IMR-90 (cell line): ENCODE measurements around the gene CCNL2. TPM values are rescaled to one million over a fixed set of nuclear protein-coding genes. Genes with fewer than 3 reads are reported as not detected.

Experiments used
- ATAC-seq: fragments of 200-7000 bp; cut with Tn5 transposase; 2 replicates; pipeline ENCODE4 v1.9.1; 2020; ENCODE audit warnings: low read depth, mild to moderate bottlenecking, moderate library complexity
- BruUV-seq: library from RNA; stranded (reverse); fragments of 400-500 nt; replicated peaks from 2 replicates; lab custom pipeline; 2021; lab: Mats Ljungman, UMichigan
- CTCF ChIA-PET: fragments of 300-600 bp; formaldehyde crosslinking; extraction: SDS; loops from one replicate; lab custom pipeline; 2021; ENCODE audit warnings: antibody characterized with exemption; lab: Yijun Ruan, JAX
- POLR2A ChIA-PET: fragments of 300-600 bp; sonication (Branson Sonifier 250); formaldehyde crosslinking; loops from one replicate; lab custom pipeline; 2022; ENCODE audit warnings: antibody characterized with exemption; ENCODE audit not compliant: unreplicated experiment; lab: Charles Lee
- DNase-seq: peaks from one replicate; pipeline ENCODE4 v3.0.0; 2013
- H2AFZ ChIP-seq: replicated peaks from 2 replicates; pipeline ENCODE3; 2013; ENCODE audit warnings: low read length, mild to moderate bottlenecking; ENCODE audit not compliant: poor library complexity
- H2AK5ac ChIP-seq: 2 replicates; pipeline ENCODE4 v1.6.1; 2013; ENCODE audit warnings: low read depth, low read length, inconsistent platforms
- H2AK9ac ChIP-seq: replicated peaks from 2 replicates; pipeline ENCODE3; 2013; ENCODE audit warnings: mild to moderate bottlenecking, low read depth, low read length, moderate library complexity; ENCODE audit not compliant: poor library complexity
- H2BK120ac ChIP-seq: 2 replicates; pipeline ENCODE4 v1.6.1; 2013; ENCODE audit warnings: low read depth, low read length, inconsistent platforms
- H2BK15ac ChIP-seq: 3 replicates; pipeline ENCODE4 v1.6.1; 2013; ENCODE audit warnings: low read depth, low read length, inconsistent platforms
- H2BK20ac ChIP-seq: 2 replicates; pipeline ENCODE4 v1.6.1; 2013; ENCODE audit warnings: low read depth, mild to moderate bottlenecking, inconsistent platforms, low read length, moderate library complexity
- H2BK5ac ChIP-seq: 2 replicates; pipeline ENCODE4 v1.6.1; 2013; ENCODE audit warnings: mild to moderate bottlenecking, low read depth, low read length, inconsistent platforms; ENCODE audit not compliant: poor library complexity, severe bottlenecking
- H3K14ac ChIP-seq: replicated peaks from 2 replicates; pipeline ENCODE4 v1.6.1; 2013; ENCODE audit warnings: low read depth, low read length, inconsistent platforms
- H3K18ac ChIP-seq: 2 replicates; pipeline ENCODE4 v1.6.1; 2013; ENCODE audit warnings: low read depth, low read length, control low read depth
- H3K23ac ChIP-seq: 2 replicates; pipeline ENCODE4 v1.6.1; 2013; ENCODE audit warnings: low read depth, low read length, inconsistent platforms
- H3K27ac ChIP-seq: 2 replicates; pipeline ENCODE4 v1.5.1; 2013; ENCODE audit warnings: mild to moderate bottlenecking, control low read depth, low read length; ENCODE audit not compliant: insufficient read depth
- H3K27me3 ChIP-seq: 2 replicates; pipeline ENCODE4 v1.6.1; 2013; ENCODE audit warnings: low read length; ENCODE audit not compliant: control insufficient read depth, insufficient read depth
- H3K36me3 ChIP-seq: 2 replicates; pipeline ENCODE4 v1.6.1; 2013; ENCODE audit warnings: low read length, mixed read lengths; ENCODE audit not compliant: control insufficient read depth, insufficient read depth
- H3K4ac ChIP-seq: 2 replicates; pipeline ENCODE4 v1.6.1; 2013; ENCODE audit warnings: low read depth, low read length, inconsistent platforms
- H3K4me1 ChIP-seq: 2 replicates; pipeline ENCODE4 v1.6.1; 2013; ENCODE audit warnings: low read length, mixed read lengths; ENCODE audit not compliant: control insufficient read depth, insufficient read depth
- H3K4me2 ChIP-seq: 2 replicates; pipeline ENCODE4 v1.6.1; 2013; ENCODE audit warnings: low read depth, mild to moderate bottlenecking, control low read depth, low read length, moderate library complexity
- H3K4me3 ChIP-seq: 2 replicates; pipeline ENCODE4 v1.5.1; 2013; ENCODE audit warnings: low read depth, mild to moderate bottlenecking, control low read depth, low read length, moderate library complexity; ENCODE audit not compliant: insufficient read depth
- H3K56ac ChIP-seq: 2 replicates; pipeline ENCODE4 v1.6.1; 2013; ENCODE audit warnings: low read length, inconsistent platforms; ENCODE audit not compliant: insufficient read depth; ENCODE audit errors: extremely low read depth
- H3K79me1 ChIP-seq, 2 experiments: 2 replicates each; pipeline ENCODE4 v1.6.1; 2013; ENCODE audit warnings: low read length in 2 of 2, inconsistent platforms in 1 of 2, low read depth in 1 of 2
- H3K9ac ChIP-seq: 2 replicates; pipeline ENCODE4 v1.6.1; 2013; ENCODE audit warnings: low read depth, low read length, control low read depth
- H3K9me1 ChIP-seq: 2 replicates; pipeline ENCODE4 v1.6.1; 2013; ENCODE audit warnings: low read length, inconsistent platforms; ENCODE audit not compliant: insufficient read depth
- H3K9me3 ChIP-seq: 2 replicates; pipeline ENCODE4 v1.6.1; 2013; ENCODE audit warnings: low read length; ENCODE audit not compliant: control insufficient read depth, insufficient read depth
- H4K20me1 ChIP-seq: 2 replicates; pipeline ENCODE4 v1.6.1; 2013; ENCODE audit warnings: low read length, inconsistent platforms; ENCODE audit not compliant: insufficient read depth
- H4K5ac ChIP-seq: 2 replicates; pipeline ENCODE4 v1.6.1; 2013; ENCODE audit warnings: mild to moderate bottlenecking, low read depth, low read length, control low read depth
- H4K8ac ChIP-seq, 2 experiments: 2 replicates each; pipeline ENCODE4 v1.6.1; 2013; ENCODE audit warnings: low read depth in 2 of 2, low read length in 2 of 2, control low read depth in 1 of 2, inconsistent platforms in 1 of 2
- H4K91ac ChIP-seq: 2 replicates; pipeline ENCODE4 v1.6.1; 2013; ENCODE audit warnings: low read depth, low read length, inconsistent platforms; ENCODE audit not compliant: insufficient read depth
- BHLHE40 ChIP-seq: fragments of 150-350 bp; IDR thresholded peaks from 2 replicates; pipeline ENCODE4 v1.6.1; 2016; ENCODE audit warnings: mild to moderate bottlenecking, low read depth, low read length
- CEBPB ChIP-seq: IDR thresholded peaks from 2 replicates; pipeline ENCODE4 v1.6.1; 2012; ENCODE audit warnings: low read depth, low read length, improper control_type of control experiment
- CTCF ChIP-seq: conservative IDR thresholded peaks from 2 replicates; pipeline ENCODE4 v1.5.1; 2012; ENCODE audit warnings: mild to moderate bottlenecking, low read depth, low read length, improper control_type of control experiment
- FOS ChIP-seq: fragments of 150-350 bp; IDR thresholded peaks from 2 replicates; pipeline ENCODE4 v1.6.1; 2016; ENCODE audit warnings: low read depth, low read length
- MAFK ChIP-seq: IDR thresholded peaks from 2 replicates; pipeline ENCODE4 v1.6.1; 2012; ENCODE audit warnings: low read depth, low read length, improper control_type of control experiment
- MAZ ChIP-seq: IDR thresholded peaks from 2 replicates; pipeline ENCODE4 v1.6.1; 2012; ENCODE audit warnings: low read depth, mild to moderate bottlenecking, low read length, improper control_type of control experiment, moderate library complexity, borderline replicate concordance
- MXI1 ChIP-seq: IDR thresholded peaks from 2 replicates; pipeline ENCODE4 v1.6.1; 2012; ENCODE audit warnings: low read depth, mild to moderate bottlenecking, low read length, moderate library complexity, borderline replicate concordance
- NFE2L2 ChIP-seq: fragments of 150-350 bp; IDR thresholded peaks from 2 replicates; pipeline ENCODE4 v1.6.1; 2016; ENCODE audit warnings: low read depth, mild to moderate bottlenecking, low read length
- RAD21 ChIP-seq: IDR thresholded peaks from 2 replicates; pipeline ENCODE4 v1.6.1; 2012; ENCODE audit warnings: low read length, improper control_type of control experiment
- RCOR1 ChIP-seq: IDR thresholded peaks from 2 replicates; pipeline ENCODE4 v1.6.1; 2012; ENCODE audit warnings: mild to moderate bottlenecking, low read length, improper control_type of control experiment; ENCODE audit not compliant: insufficient replicate concordance
- RFX5 ChIP-seq: IDR thresholded peaks from 2 replicates; pipeline ENCODE4 v1.8.0; 2012; ENCODE audit warnings: low read depth, mild to moderate bottlenecking, low read length, moderate library complexity
- SMC3 ChIP-seq: fragments of 150-350 bp; IDR thresholded peaks from 2 replicates; pipeline ENCODE4 v1.6.1; 2016; ENCODE audit warnings: low read depth, mild to moderate bottlenecking, antibody characterized with exemption, low read length, moderate library complexity
- WGBS, 2 experiments: methylation state at CpG; one replicate each; pipeline versions ENCODE4 v1.1.5 to v1.1.7; 2013; ENCODE audit warnings: missing lambda C conversion rate in 2 of 2; ENCODE audit not compliant: insufficient read length in 1 of 2; ENCODE audit errors: extremely low coverage in 2 of 2; 5-methylcytosine and 5-hydroxymethylcytosine counted together
- dilution Hi-C: fragments of 300-500 bp; cut with HindIII; formaldehyde crosslinking; loops from one replicate; pipeline ENCODE4 v1.14.3; 2018; ENCODE audit warnings: low sequenced_read_pairs; ENCODE audit not compliant: unreplicated experiment
- in situ Hi-C: fragments of 300-500 bp; cut with MboI; formaldehyde crosslinking; loops from 3 replicates; pipeline ENCODE4 v1.14.3; 2019; ENCODE audit warnings: low sequenced_read_pairs, inconsistent platforms, mixed read lengths
- intact Hi-C: fragments of 100-400 bp; cut with micrococcal nuclease; formaldehyde crosslinking; loops from 2 replicates; pipeline ENCODE4 v1.10.0; 2022
- polyA plus RNA-seq, 3 experiments: library from polyadenylated mRNA; depleted of rRNA; stranded (reverse); fragments of >200 nt; gene quantifications; 2 replicates each; pipeline ENCODE4 v1.2.3, GENCODE V29; 2012; ENCODE audit warnings: low replicate concordance in 1 of 3
- total RNA-seq: library from RNA; depleted of rRNA; stranded (reverse); fragments of >200 nt; gene quantifications from 2 replicates; pipeline ENCODE4 v1.2.3, GENCODE V29; 2012
- TF ChIP-seq, protein P1 (sequence below): fragments of 150-350 bp; IDR thresholded peaks from 2 replicates; pipeline ENCODE4 v1.6.1; 2016; ENCODE audit warnings: low read depth, mild to moderate bottlenecking, low read length, moderate library complexity, borderline replicate concordance
- TF ChIP-seq, protein P2 (sequence below): fragments of 150-350 bp; IDR thresholded peaks from 2 replicates; pipeline ENCODE4 v1.6.1; 2017; ENCODE audit warnings: mild to moderate bottlenecking, antibody characterized with exemption, low read length, low read depth

CCNL2 gene
- total and polyA plus RNA-seq, 2 of the 4 experiments (the other 2 are of a cell fraction), result 53.9 to 239 TPM

DNA sequence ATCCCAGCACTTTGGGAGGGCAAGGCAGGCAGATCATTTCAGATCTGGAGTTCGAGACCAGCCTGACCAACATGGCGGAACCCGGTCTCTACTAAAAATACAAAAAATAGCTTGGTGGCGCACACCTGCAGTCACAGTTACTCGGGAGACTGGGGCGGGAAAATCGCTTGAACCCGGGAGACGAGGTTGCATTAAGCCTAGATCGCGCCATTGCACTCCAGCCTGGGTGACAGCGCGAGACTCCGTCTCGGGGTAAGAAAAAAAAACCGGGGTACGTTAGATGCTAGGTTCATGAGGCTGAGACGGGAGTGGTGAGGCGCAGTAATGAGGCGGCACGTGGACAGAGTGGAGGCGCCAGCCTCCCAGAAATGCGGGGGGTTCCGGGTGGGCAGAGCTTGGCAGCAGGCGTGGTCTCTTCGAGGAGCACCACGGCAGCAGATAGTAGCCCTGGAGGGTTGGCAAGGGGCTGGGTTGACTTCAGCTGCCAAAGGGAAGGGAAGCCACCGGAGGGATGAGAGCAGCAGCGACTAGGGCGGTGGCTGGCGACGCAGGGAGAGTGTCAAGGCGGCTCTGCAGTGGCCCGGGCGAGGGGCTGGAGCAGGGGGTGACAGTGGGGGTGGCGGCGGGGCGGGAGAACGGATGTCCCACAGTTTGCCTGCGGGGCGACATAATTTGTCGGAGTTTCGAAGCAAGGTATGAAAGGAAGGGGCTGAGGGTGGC, 7.1 kb upstream of the CCNL2 start:
- Histone ChIP-seq H3K36me3 (peaks cover 34% of the 10 kb centered on the region), H2BK5ac (peak overlapping the region; percentile 83), H2BK20ac (no peak overlapping the region), H3K9me3 (no peaks in the 10 kb centered on the region), H4K20me1 (peaks cover 25% of the 10 kb centered on the region; the same call in 1 of the 2 replicates), H3K9ac (peak overlapping the region; percentile 83), H3K27ac (peak overlapping the region; percentile 80), H4K91ac (0 out of 2 replicates have a peak overlapping the region, but pooled peaks have one; percentile 90), H3K4me1 (peaks cover 5% of the 10 kb centered on the region), H3K18ac (no peak overlapping the region), H3K4ac (peak overlapping the region; percentile 92), H3K56ac (no peak overlapping the region), H2BK15ac (no peak overlapping the region), H2BK120ac (no peak overlapping the region), H2AK5ac (peak overlapping the region; percentile 88), H3K79me1 (peaks cover 14 to 65% of the 10 kb centered on the region in 2 experiments), H4K5ac (peak overlapping the region; percentile 83), H4K8ac (peak overlapping the region; percentile 98 to 99; a peak in 3 of 4 replicates), H3K4me3 (peak overlapping the region; percentile 90), H2AK9ac (peak overlapping the region; percentile 86), H3K23ac (0 out of 2 replicates have a peak overlapping the region, but pooled peaks have one; percentile 88), H3K14ac (no peak overlapping the region), H3K27me3 (no peaks in the 10 kb centered on the region), H3K4me2 (peak overlapping the region; percentile 62), H2AFZ (peak overlapping the region; percentile 97), H3K9me1 (0 out of 2 replicates have a peak, but pooled peaks cover 8% of the 10 kb centered on the region)
- ATAC-seq, result no peak
- WGBS, 2 experiments, result 47% methylated on average over 32 of the region's 43 CpGs; no CpG with 5 or more reads in 1 of the 2 experiments
- ChIA-PET POLR2A (interaction anchor here (0.5 kb wide), 1 partner anchor 10 kb away, joined by 5 read pairs; no protein-coding TSS in a partner anchor), CTCF (no interaction called here)
- intact Hi-C loops, result loop anchor here (5.0 kb wide), 1 partner anchor 36 kb away; no protein-coding TSS in a partner anchor
- dilution Hi-C loops, result no loop called here
- no peak for DNase-seq
- in situ Hi-C loops, result no loop called here
- BruUV-seq, result no TSS peak
- TF ChIP-seq, protein P1, sequence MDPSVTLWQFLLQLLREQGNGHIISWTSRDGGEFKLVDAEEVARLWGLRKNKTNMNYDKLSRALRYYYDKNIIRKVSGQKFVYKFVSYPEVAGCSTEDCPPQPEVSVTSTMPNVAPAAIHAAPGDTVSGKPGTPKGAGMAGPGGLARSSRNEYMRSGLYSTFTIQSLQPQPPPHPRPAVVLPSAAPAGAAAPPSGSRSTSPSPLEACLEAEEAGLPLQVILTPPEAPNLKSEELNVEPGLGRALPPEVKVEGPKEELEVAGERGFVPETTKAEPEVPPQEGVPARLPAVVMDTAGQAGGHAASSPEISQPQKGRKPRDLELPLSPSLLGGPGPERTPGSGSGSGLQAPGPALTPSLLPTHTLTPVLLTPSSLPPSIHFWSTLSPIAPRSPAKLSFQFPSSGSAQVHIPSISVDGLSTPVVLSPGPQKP, result no peak
- no peak for TF ChIP-seq MAFK
- TF ChIP-seq RFX5, result no peak
- no peak for TF ChIP-seq CTCF
- TF ChIP-seq RCOR1, result no peak
- no peak for TF ChIP-seq FOS
- no peak for TF ChIP-seq RAD21
- TF ChIP-seq BHLHE40, result no peak
- no peak for TF ChIP-seq SMC3
- TF ChIP-seq, protein P2, sequence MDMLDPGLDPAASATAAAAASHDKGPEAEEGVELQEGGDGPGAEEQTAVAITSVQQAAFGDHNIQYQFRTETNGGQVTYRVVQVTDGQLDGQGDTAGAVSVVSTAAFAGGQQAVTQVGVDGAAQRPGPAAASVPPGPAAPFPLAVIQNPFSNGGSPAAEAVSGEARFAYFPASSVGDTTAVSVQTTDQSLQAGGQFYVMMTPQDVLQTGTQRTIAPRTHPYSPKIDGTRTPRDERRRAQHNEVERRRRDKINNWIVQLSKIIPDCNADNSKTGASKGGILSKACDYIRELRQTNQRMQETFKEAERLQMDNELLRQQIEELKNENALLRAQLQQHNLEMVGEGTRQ, result no peak
- no peak for TF ChIP-seq MXI1
- TF ChIP-seq CEBPB, result no peak
- TF ChIP-seq MAZ, result no peak
- no peak for TF ChIP-seq NFE2L2
